Endothelial cell of umbilical vein (primary cell): ENCODE data around the gene KCNN3. TPM values are rescaled to one million over a fixed set of nuclear protein-coding genes. Genes with fewer than 3 reads are reported as not detected.

Experiments
- BruUV-seq: library from RNA; stranded (reverse); fragments of 400-500 nt; replicated peaks from 2 replicates; lab custom pipeline; 2021; lab: Mats Ljungman, UMichigan
- CTCF ChIA-PET: fragments of 300-600, 350-600 bp; sonication (Branson Sonifier 250); formaldehyde crosslinking; loops from one replicate; lab custom pipeline; 2021; ENCODE audit warnings: antibody characterized with exemption, inconsistent platforms; lab: Charles Lee
- POLR2A ChIA-PET: fragments of 300-600, 350-600 bp; sonication (Branson Sonifier 250); formaldehyde crosslinking; loops from one replicate; lab custom pipeline; 2021; ENCODE audit warnings: antibody characterized with exemption, inconsistent platforms; lab: Charles Lee
- DNase-seq: peaks from one replicate; pipeline ENCODE4 v3.0.0-alpha.2; 2011; ENCODE audit warnings: low read depth, low spot score
- FAIRE-seq: peaks from 2 replicates; lab custom pipeline; 2011; peaks lifted over from hg19 to GRCh38; lab: Jason Lieb, UNC
- H2AFZ ChIP-seq: 2 replicates; pipeline ENCODE4 v1.6.0; 2012; ENCODE audit warnings: low read depth, low read length, control low read depth, inconsistent platforms
- H3K27ac ChIP-seq: 2 replicates; pipeline ENCODE4 v1.5.1; 2011; ENCODE audit warnings: low read depth, mild to moderate bottlenecking, control low read depth, low read length, moderate library complexity; ENCODE audit not compliant: insufficient read depth
- H3K27me3 ChIP-seq, 2 experiments: 2 replicates each; pipeline versions ENCODE4 v1.6.0 to v1.6.1; 2011; ENCODE audit warnings: low read length in 2 of 2, mixed read lengths in 1 of 2; ENCODE audit not compliant: control insufficient read depth in 2 of 2, insufficient read depth in 2 of 2
- H3K36me3 ChIP-seq, 2 experiments: 2 replicates in 1 of 2; 3 replicates in 1 of 2; pipeline ENCODE4 v1.5.1; 2011; ENCODE audit warnings: low read length in 2 of 2, mild to moderate bottlenecking in 1 of 2, moderate library complexity in 1 of 2; ENCODE audit not compliant: control insufficient read depth in 2 of 2, insufficient read depth in 2 of 2; ENCODE audit errors: extremely low read depth in 1 of 2
- H3K4me1 ChIP-seq: 3 replicates; pipeline ENCODE4 v1.5.1; 2011; ENCODE audit warnings: mild to moderate bottlenecking, low read length; ENCODE audit not compliant: control insufficient read depth, insufficient read depth; ENCODE audit errors: extremely low read depth
- H3K4me2 ChIP-seq: 2 replicates; pipeline ENCODE4 v1.6.1; 2011; ENCODE audit warnings: low read length, control low read depth, mixed read lengths; ENCODE audit not compliant: insufficient read depth
- H3K4me3 ChIP-seq, 3 experiments: fragments of 200-600 bp in 1 of 3; sonication (generic), shearing (Covaris generic) in 1 of 3; replicated peaks in 1 of 3; 2 replicates each; pipeline ENCODE4 v1.5.1; 2011 to 2016; ENCODE audit warnings: control low read depth in 3 of 3, low read length in 3 of 3, mild to moderate bottlenecking in 2 of 3, inconsistent platforms in 1 of 3, low read depth in 1 of 3, moderate library complexity in 1 of 3; ENCODE audit not compliant: insufficient read depth in 1 of 3
- H3K79me2 ChIP-seq: 2 replicates; pipeline ENCODE4 v1.6.0; 2012; ENCODE audit warnings: low read length, inconsistent platforms; ENCODE audit not compliant: control insufficient read depth, insufficient read depth
- H3K9ac ChIP-seq: replicated peaks from 2 replicates; pipeline ENCODE3; 2011; ENCODE audit warnings: low read length, control low read depth; ENCODE audit not compliant: insufficient read depth; ENCODE audit errors: extremely low read depth
- H3K9me1 ChIP-seq: replicated peaks from 3 replicates; pipeline ENCODE4 v1.6.0; 2011; ENCODE audit warnings: mild to moderate bottlenecking, low read length; ENCODE audit not compliant: control insufficient read depth, insufficient read depth; ENCODE audit errors: extremely low read depth
- H3K9me3 ChIP-seq: replicated peaks from 2 replicates; pipeline ENCODE4 v1.5.1; 2012; ENCODE audit warnings: low read length, inconsistent platforms; ENCODE audit not compliant: control insufficient read depth, insufficient read depth
- H4K20me1 ChIP-seq: replicated peaks from 2 replicates; pipeline ENCODE3; 2011; ENCODE audit warnings: mild to moderate bottlenecking, low read length; ENCODE audit not compliant: control insufficient read depth, insufficient read depth; ENCODE audit errors: extremely low read depth
- EZH2 ChIP-seq: IDR thresholded peaks from 2 replicates; pipeline ENCODE4 v1.6.1; 2012; ENCODE audit warnings: borderline replicate concordance, low read depth, mild to moderate bottlenecking, moderate library complexity, low read length, inconsistent platforms; ENCODE audit not compliant: severe bottlenecking
- FOS ChIP-seq: IDR thresholded peaks from 2 replicates; pipeline ENCODE4 v1.6.1; 2011; ENCODE audit warnings: mild to moderate bottlenecking, low read length, moderate library complexity, borderline replicate concordance; ENCODE audit not compliant: insufficient read depth
- GATA2 ChIP-seq: IDR thresholded peaks from 2 replicates; pipeline ENCODE4 v1.7.0; 2011; ENCODE audit warnings: low read depth, mild to moderate bottlenecking, moderate library complexity, mixed read lengths, low read length; ENCODE audit not compliant: insufficient read length, insufficient read depth
- JUN ChIP-seq: IDR thresholded peaks from 2 replicates; pipeline ENCODE4 v1.6.1; 2011; ENCODE audit warnings: borderline replicate concordance, low read depth; ENCODE audit not compliant: insufficient read length, insufficient read depth
- MYC ChIP-seq: IDR thresholded peaks from one replicate; pipeline ENCODE4 v1.6.1; 2011; ENCODE audit warnings: mild to moderate bottlenecking, low read depth, low read length
- POLR2A ChIP-seq: IDR thresholded peaks from 2 replicates; pipeline ENCODE4 v1.6.1; 2012; ENCODE audit warnings: low read depth, mild to moderate bottlenecking, control low read depth, low read length
- POLR2AphosphoS5 ChIP-seq: IDR thresholded peaks from 2 replicates; pipeline ENCODE4 v1.6.1; 2012; ENCODE audit warnings: low read depth, mild to moderate bottlenecking, control low read depth, low read length, moderate library complexity; ENCODE audit not compliant: insufficient read depth
- dilution Hi-C: fragments of 300-500 bp; cut with MboI; formaldehyde crosslinking; loops from one replicate; pipeline ENCODE4 v1.15.0; 2019; ENCODE audit warnings: low sequenced_read_pairs; ENCODE audit not compliant: extremely low pct_ligation_motif_present
- intact Hi-C: fragments of 100-400 bp; cut with micrococcal nuclease; formaldehyde crosslinking; loops from one replicate; pipeline ENCODE4 v1.10.0; 2022
- polyA plus RNA-seq, 4 experiments: library from polyadenylated mRNA; depleted of rRNA in 3 of 4; stranded (reverse) in 3 of 4; unstranded in 1 of 4; fragments of >200 nt; gene quantifications; 2 replicates each; pipeline versions ENCODE4 v1.2.1 to v1.2.3, GENCODE V29; 2011 to 2012; ENCODE audit warnings: missing spikeins in 1 of 4
- total RNA-seq: library from RNA; stranded (reverse); gene quantifications from 2 replicates; pipeline ENCODE4 v1.2.3, GENCODE V29; 2021
- TF ChIP-seq, protein P1 (sequence below), 2 donors: IDR thresholded peaks; 1 replicate in 1 of 2; 2 replicates in 1 of 2; pipeline ENCODE4 v1.5.1; 2011; ENCODE audit warnings: low read length in 2 of 2, mild to moderate bottlenecking in 2 of 2, moderate library complexity in 2 of 2, control low read depth in 1 of 2, inconsistent platforms in 1 of 2, low read depth in 1 of 2; ENCODE audit not compliant: insufficient read depth in 1 of 2; ENCODE audit errors: extremely low read depth in 1 of 2
- TF ChIP-seq, protein P2 (sequence below): IDR thresholded peaks from 2 replicates; pipeline ENCODE4 v1.6.1; 2011; ENCODE audit not compliant: insufficient read depth, insufficient read length

KCNN3 gene
- total and polyA plus RNA-seq, 2 donors (not counting 3 experiments of a cell fraction or from before 2014, with no cell fraction given), result 0.91 to 1.1 TPM

DNA sequence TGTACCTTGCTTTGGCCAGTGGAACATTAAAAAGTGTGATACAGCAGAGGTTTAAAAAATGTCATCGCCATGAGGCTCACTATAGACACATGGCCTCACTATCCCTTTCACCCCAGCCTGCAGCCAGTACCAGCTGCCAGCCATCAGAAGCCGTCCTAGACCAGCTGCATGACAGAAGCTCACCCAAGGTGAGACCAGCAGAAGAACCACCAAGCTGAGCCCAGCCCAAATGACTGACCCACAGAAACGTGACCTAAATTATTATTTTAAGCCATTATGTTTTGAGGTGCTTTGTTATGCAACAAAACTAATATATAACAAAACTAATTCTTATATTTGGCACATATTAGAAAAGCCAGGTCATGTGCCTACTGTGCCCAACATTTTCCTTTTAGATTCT, 91.1 kb downstream of the KCNN3 start:
- intact Hi-C loops (no loop called here), dilution Hi-C loops (no loop called here)
- no peak overlapping the region for H3K4me3 ChIP-seq
- H3K27ac ChIP-seq, result no peak overlapping the region
- POLR2A ChIA-PET, result no interaction called here
- no peak for FAIRE-seq
- no peak overlapping the region for H3K4me2 ChIP-seq
- H3K36me3 ChIP-seq, result no peaks in the 10 kb centered on the region
- no TSS peak for BruUV-seq
- peaks cover 2 to 4% of the 10 kb centered on the region in 2 experiments for H3K27me3 ChIP-seq
- no peaks in the 10 kb centered on the region for H4K20me1 ChIP-seq
- no peak overlapping the region for H3K9ac ChIP-seq
- no peaks in the 10 kb centered on the region for H3K79me2 ChIP-seq
- no peaks in the 10 kb centered on the region for H3K9me1 ChIP-seq
- CTCF ChIA-PET, result interaction anchor here (0.8 to 2.1 kb wide), 2 partner anchors 10 to 14 kb away, joined by 4 to 9 read pairs; no protein-coding TSS in a partner anchor
- no peak overlapping the region for H2AFZ ChIP-seq
- H3K4me1 ChIP-seq, result no peaks in the 10 kb centered on the region
- H3K9me3 ChIP-seq, result no peaks in the 10 kb centered on the region
- TF ChIP-seq, protein P1, sequence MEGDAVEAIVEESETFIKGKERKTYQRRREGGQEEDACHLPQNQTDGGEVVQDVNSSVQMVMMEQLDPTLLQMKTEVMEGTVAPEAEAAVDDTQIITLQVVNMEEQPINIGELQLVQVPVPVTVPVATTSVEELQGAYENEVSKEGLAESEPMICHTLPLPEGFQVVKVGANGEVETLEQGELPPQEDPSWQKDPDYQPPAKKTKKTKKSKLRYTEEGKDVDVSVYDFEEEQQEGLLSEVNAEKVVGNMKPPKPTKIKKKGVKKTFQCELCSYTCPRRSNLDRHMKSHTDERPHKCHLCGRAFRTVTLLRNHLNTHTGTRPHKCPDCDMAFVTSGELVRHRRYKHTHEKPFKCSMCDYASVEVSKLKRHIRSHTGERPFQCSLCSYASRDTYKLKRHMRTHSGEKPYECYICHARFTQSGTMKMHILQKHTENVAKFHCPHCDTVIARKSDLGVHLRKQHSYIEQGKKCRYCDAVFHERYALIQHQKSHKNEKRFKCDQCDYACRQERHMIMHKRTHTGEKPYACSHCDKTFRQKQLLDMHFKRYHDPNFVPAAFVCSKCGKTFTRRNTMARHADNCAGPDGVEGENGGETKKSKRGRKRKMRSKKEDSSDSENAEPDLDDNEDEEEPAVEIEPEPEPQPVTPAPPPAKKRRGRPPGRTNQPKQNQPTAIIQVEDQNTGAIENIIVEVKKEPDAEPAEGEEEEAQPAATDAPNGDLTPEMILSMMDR (IDR thresholded peaks at IDR 0.05; ENCODE audit: extremely low read depth in 1 of 2, insufficient read depth in 1 of 2, low read depth in 1 of 2, low read length in 2 of 2), result no peak
- TF ChIP-seq MYC (no peak), JUN (no peak), EZH2 (no peak), POLR2A (no peak), FOS (no peak), GATA2 (no peak), POLR2AphosphoS5 (no peak)
- TF ChIP-seq, protein P2, sequence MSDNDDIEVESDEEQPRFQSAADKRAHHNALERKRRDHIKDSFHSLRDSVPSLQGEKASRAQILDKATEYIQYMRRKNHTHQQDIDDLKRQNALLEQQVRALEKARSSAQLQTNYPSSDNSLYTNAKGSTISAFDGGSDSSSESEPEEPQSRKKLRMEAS, result no peak
- DNase-seq, result no peak
